ENCODE data around the gene RNLS.

DNA sequence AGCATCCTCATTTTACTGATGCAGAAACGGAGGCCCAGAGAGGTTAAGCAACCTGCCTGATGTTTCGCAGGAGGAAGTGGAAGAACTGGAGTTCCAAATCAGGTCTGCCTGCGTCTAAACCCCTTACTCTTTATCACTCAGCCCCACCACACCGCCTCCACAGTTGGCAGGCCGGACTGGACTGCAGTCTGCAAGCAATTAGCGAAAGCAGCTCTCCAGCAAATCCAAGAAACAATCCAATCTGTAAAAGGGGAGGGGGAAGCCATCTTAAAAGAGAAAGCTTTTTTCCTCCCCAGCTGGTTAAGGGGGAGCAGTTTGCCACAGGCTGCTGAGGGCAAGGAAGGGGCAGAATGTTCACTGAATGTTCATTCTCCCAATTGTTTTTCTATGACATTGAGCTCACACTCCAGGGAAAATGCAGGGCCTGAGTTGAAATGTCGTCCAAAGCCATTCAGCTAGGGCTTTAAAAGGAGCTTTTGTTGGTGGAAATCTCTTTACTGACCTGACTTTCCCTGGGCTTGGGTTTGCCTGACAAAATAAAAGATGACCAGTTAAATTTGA lies 350.1 kb downstream of the RNLS start:
- no peak for TF ChIP-seq POLR2A (IDR thresholded peaks at IDR 0.05)
- TF ChIP-seq, protein P1, sequence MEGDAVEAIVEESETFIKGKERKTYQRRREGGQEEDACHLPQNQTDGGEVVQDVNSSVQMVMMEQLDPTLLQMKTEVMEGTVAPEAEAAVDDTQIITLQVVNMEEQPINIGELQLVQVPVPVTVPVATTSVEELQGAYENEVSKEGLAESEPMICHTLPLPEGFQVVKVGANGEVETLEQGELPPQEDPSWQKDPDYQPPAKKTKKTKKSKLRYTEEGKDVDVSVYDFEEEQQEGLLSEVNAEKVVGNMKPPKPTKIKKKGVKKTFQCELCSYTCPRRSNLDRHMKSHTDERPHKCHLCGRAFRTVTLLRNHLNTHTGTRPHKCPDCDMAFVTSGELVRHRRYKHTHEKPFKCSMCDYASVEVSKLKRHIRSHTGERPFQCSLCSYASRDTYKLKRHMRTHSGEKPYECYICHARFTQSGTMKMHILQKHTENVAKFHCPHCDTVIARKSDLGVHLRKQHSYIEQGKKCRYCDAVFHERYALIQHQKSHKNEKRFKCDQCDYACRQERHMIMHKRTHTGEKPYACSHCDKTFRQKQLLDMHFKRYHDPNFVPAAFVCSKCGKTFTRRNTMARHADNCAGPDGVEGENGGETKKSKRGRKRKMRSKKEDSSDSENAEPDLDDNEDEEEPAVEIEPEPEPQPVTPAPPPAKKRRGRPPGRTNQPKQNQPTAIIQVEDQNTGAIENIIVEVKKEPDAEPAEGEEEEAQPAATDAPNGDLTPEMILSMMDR (IDR thresholded peaks at IDR 0.05) = no peak

All from thyroid gland (tissue), 4 donors.